GM19240 (cell line): ENCODE measurements around the gene DPF3.
A peak's percentile ranks its signal among the peaks of the same experiment; 100 is the strongest.

ENCODE experiments used
- DNase-seq: peaks from one replicate; pipeline ENCODE4 v3.0.0; 2011; ENCODE audit warnings: low spot score; ENCODE audit not compliant: insufficient read length

Gene DPF3

GRCh38 chr14:72646861-72647528 lies 246.9 kb downstream of the DPF3 start:
- DNase-seq: no peak

- DNase-seq: no peak
Measured at GRCh38 chr14:72645706-72646105, 248.2 kb downstream of the DPF3 start.

- DNase-seq: no peak
Measured at GRCh38 chr14:72644758-72645489, 249.0 kb downstream of the DPF3 start.

GRCh38 chr14:72644038-72644437 lies 249.9 kb downstream of the DPF3 start:
- DNase-seq: no peak

GRCh38 chr14:72643317-72643801 lies 250.5 kb downstream of the DPF3 start:
- no peak for DNase-seq

GRCh38 chr14:72640911-72641485 lies 252.9 kb downstream of the DPF3 start:
- DNase-seq: no peak

GRCh38 chr14:72638021-72638420 lies 255.9 kb downstream of the DPF3 start:
- no peak for DNase-seq

- no peak for DNase-seq
Measured at GRCh38 chr14:72636871-72637270, 257.0 kb downstream of the DPF3 start.

- no peak for DNase-seq
Measured at GRCh38 chr14:72636094-72636493, 257.8 kb downstream of the DPF3 start.

- DNase-seq: peak; percentile 20
Measured at GRCh38 chr14:72634691-72635616, 258.9 kb downstream of the DPF3 start.

- DNase-seq: no peak
Measured at GRCh38 chr14:72633551-72633950, 260.4 kb downstream of the DPF3 start.

- DNase-seq: no peak
Measured at GRCh38 chr14:72632727-72633126, 261.2 kb downstream of the DPF3 start.

- DNase-seq: no peak
Measured at GRCh38 chr14:72631401-72631800, 262.5 kb downstream of the DPF3 start.

- no peak for DNase-seq
Measured at GRCh38 chr14:72630374-72630773, 263.5 kb downstream of the DPF3 start.

- no peak for DNase-seq
Measured at GRCh38 chr14:72629534-72629933, 264.4 kb downstream of the DPF3 start.

- no peak for DNase-seq
Measured at GRCh38 chr14:72625689-72626088, 268.2 kb downstream of the DPF3 start.

GRCh38 chr14:72621387-72622065 lies 272.4 kb downstream of the DPF3 start:
- DNase-seq: no peak

- DNase-seq: no peak
Measured at GRCh38 chr14:72619881-72620280, 274.0 kb downstream of the DPF3 start.

GRCh38 chr14:72619111-72619571 lies 274.8 kb downstream of the DPF3 start:
- DNase-seq: no peak

- DNase-seq: no peak
Measured at GRCh38 chr14:72618424-72618823, 275.5 kb downstream of the DPF3 start.
